Measurements from ENCODE around the gene ZNF322. TPM values are rescaled to one million over a fixed set of nuclear protein-coding genes. Genes with fewer than 3 reads are reported as not detected.
A peak's percentile ranks its signal among the peaks of the same experiment; 100 is the strongest.

Gene ZNF322
- polyA plus RNA-seq, 1 of the 3 experiments (the other 2 are of a cell fraction): 4.0 TPM

DNA sequence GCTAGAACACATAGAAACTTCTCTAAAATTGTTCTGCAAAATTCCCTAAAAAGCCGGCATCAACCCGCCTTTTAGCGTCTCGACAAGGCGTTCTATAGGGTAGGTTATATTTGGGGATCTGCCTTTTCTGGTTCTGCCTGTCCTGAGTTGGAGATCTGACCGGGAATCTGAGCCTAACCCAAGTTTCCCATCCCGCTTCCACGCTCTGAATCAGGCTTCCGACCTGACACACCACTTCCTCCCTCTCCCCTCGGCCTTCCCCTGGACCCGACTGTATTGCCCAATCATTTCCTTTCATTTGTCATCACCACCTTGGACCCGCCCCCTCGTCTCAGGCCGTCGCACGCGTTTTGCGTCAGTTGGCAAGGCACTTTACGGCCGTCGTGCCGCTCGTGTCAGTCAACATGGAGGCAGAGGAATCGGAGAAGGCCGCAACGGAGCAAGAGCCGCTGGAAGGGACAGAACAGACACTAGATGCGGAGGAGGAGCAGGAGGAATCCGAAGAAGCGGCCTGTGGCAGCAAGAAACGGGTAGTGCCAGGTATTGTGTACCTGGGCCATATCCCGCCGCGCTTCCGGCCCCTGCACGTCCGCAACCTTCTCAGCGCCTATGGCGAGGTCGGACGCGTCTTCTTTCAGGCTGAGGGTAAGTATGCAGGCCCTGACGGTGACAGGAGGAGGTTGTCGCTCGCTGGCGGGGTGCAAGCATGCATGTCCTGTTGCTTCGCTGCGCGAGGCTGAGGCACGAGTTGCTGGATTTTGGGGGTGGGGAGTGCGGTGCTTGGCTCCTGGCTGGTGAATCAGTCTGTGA lies 62.8 kb downstream of the ZNF322 start, which contains the start of gene ABT1:
Gene ABT1, plus strand, starts transcription at position 375 of the 810 bp plus-strand sequence. Its CDS starts 30 bp downstream, at position 405.
- H3K36me3 ChIP-seq (replicated peaks in 1 of 2; ENCODE audit: control insufficient read depth in 1 of 2, insufficient read depth in 2 of 2, low read length in 1 of 2): peaks cover 21 to 25% of the 10 kb centered on the region in 2 experiments
- peak within 1 kb of the TSS; percentile 72 to 94 for H3K4me3 ChIP-seq (ENCODE audit: low read depth in 2 of 2, low read length in 1 of 2)
- H4K20me1 ChIP-seq (ENCODE audit: insufficient read depth): no peaks in the 10 kb centered on the region
- peak; percentile 96 for DNase-seq
- peaks cover 27% of the 10 kb centered on the region for H3F3A ChIP-seq (replicated peaks; ENCODE audit: insufficient read depth)
- peaks cover 25% of the 10 kb centered on the region for H3K79me2 ChIP-seq (ENCODE audit: insufficient read depth)
- H3K27ac ChIP-seq (ENCODE audit: low read depth in 2 of 2, low read length in 1 of 2): peak within 1 kb of the TSS; percentile 89 to 90
- H3K4me2 ChIP-seq: peak within 1 kb of the TSS; percentile 91
- H2AFZ ChIP-seq (ENCODE audit: low read depth): peak within 1 kb of the TSS; percentile 88
- CTCF ChIA-PET: interaction anchor here (0.8 to 7.9 kb wide), 13 partner anchors 11 to 495 kb away, joined by 3 to 183 read pairs (median 6); no protein-coding TSS in a partner anchor
- no peaks in the 10 kb centered on the region for H3K9me2 ChIP-seq
- H3K4me1 ChIP-seq (ENCODE audit: control insufficient read depth in 1 of 2, insufficient read depth in 2 of 2, low read depth in 1 of 2, low read length in 1 of 2): peaks cover 5 to 15% of the 10 kb centered on the region in 2 experiments; a peak in 3 of 4 replicates
- no peaks in the 10 kb centered on the region for H3K9me3 ChIP-seq
- H3K27me3 ChIP-seq (ENCODE audit: insufficient read depth): no peaks in the 10 kb centered on the region
- WGBS (ENCODE audit: low lambda C conversion rate): under 1% methylated on average over 31 of the region's 51 CpGs
- POLR2A ChIA-PET: no interaction called here
- H3K9ac ChIP-seq: peak within 1 kb of the TSS; percentile 95
- TF ChIP-seq, protein P1, sequence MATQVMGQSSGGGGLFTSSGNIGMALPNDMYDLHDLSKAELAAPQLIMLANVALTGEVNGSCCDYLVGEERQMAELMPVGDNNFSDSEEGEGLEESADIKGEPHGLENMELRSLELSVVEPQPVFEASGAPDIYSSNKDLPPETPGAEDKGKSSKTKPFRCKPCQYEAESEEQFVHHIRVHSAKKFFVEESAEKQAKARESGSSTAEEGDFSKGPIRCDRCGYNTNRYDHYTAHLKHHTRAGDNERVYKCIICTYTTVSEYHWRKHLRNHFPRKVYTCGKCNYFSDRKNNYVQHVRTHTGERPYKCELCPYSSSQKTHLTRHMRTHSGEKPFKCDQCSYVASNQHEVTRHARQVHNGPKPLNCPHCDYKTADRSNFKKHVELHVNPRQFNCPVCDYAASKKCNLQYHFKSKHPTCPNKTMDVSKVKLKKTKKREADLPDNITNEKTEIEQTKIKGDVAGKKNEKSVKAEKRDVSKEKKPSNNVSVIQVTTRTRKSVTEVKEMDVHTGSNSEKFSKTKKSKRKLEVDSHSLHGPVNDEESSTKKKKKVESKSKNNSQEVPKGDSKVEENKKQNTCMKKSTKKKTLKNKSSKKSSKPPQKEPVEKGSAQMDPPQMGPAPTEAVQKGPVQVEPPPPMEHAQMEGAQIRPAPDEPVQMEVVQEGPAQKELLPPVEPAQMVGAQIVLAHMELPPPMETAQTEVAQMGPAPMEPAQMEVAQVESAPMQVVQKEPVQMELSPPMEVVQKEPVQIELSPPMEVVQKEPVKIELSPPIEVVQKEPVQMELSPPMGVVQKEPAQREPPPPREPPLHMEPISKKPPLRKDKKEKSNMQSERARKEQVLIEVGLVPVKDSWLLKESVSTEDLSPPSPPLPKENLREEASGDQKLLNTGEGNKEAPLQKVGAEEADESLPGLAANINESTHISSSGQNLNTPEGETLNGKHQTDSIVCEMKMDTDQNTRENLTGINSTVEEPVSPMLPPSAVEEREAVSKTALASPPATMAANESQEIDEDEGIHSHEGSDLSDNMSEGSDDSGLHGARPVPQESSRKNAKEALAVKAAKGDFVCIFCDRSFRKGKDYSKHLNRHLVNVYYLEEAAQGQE (IDR thresholded peaks at IDR 0.05; ENCODE audit: low read depth, low read length): peak; percentile 53; the same call in 1 of the 2 replicates
- TF ChIP-seq, protein P2, sequence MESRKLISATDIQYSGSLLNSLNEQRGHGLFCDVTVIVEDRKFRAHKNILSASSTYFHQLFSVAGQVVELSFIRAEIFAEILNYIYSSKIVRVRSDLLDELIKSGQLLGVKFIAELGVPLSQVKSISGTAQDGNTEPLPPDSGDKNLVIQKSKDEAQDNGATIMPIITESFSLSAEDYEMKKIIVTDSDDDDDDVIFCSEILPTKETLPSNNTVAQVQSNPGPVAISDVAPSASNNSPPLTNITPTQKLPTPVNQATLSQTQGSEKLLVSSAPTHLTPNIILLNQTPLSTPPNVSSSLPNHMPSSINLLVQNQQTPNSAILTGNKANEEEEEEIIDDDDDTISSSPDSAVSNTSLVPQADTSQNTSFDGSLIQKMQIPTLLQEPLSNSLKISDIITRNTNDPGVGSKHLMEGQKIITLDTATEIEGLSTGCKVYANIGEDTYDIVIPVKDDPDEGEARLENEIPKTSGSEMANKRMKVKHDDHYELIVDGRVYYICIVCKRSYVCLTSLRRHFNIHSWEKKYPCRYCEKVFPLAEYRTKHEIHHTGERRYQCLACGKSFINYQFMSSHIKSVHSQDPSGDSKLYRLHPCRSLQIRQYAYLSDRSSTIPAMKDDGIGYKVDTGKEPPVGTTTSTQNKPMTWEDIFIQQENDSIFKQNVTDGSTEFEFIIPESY (IDR thresholded peaks at IDR 0.05; ENCODE audit: borderline replicate concordance, low read depth): no peak; the same call in 1 of the 2 replicates
- TF ChIP-seq, protein P3, sequence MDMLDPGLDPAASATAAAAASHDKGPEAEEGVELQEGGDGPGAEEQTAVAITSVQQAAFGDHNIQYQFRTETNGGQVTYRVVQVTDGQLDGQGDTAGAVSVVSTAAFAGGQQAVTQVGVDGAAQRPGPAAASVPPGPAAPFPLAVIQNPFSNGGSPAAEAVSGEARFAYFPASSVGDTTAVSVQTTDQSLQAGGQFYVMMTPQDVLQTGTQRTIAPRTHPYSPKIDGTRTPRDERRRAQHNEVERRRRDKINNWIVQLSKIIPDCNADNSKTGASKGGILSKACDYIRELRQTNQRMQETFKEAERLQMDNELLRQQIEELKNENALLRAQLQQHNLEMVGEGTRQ (IDR thresholded peaks at IDR 0.05; ENCODE audit: borderline replicate concordance, low read depth, low read length): no peak
- TF ChIP-seq TAF1 (IDR thresholded peaks at IDR 0.05; ENCODE audit: borderline replicate concordance, low read depth, low read length) (peak; percentile 89), MXI1 (IDR thresholded peaks at IDR 0.05; ENCODE audit: low read depth, low read length) (peak; percentile 96), ELF1 (IDR thresholded peaks at IDR 0.05) (peak; percentile 81), RXRA (IDR thresholded peaks at IDR 0.05; ENCODE audit: borderline replicate concordance, low read depth) (no peak), JUND (IDR thresholded peaks at IDR 0.05) (no peak), NFIC (IDR thresholded peaks at IDR 0.05; ENCODE audit: borderline replicate concordance) (peak; percentile 33; the same call in 1 of the 2 replicates), TCF12 (IDR thresholded peaks at IDR 0.05) (peak; percentile 47; the same call in 1 of the 2 replicates), GABPA (IDR thresholded peaks at IDR 0.05; ENCODE audit: low read depth) (peak; percentile 75), CHD2 (IDR thresholded peaks at IDR 0.05; ENCODE audit: low read length, partially characterized antibody) (peak; percentile 86), YY1 (IDR thresholded peaks at IDR 0.05; ENCODE audit: low read depth) (peak; percentile 93), RCOR1 (IDR thresholded peaks at IDR 0.05; ENCODE audit: low read length) (peak; percentile 32; the same call in 1 of the 2 replicates), SMC3 (IDR thresholded peaks at IDR 0.05; ENCODE audit: low read depth, low read length) (no peak), RAD21 (IDR thresholded peaks at IDR 0.05; ENCODE audit: low read length) (no peak), GATA2 (CRISPR knock-in tag; IDR thresholded peaks at IDR 0.05) (no peak; the same call in 1 of the 2 replicates), SIN3A (IDR thresholded peaks at IDR 0.05; ENCODE audit: borderline replicate concordance, low read depth, low read length) (peak; percentile 94)
- TF ChIP-seq, protein P4, sequence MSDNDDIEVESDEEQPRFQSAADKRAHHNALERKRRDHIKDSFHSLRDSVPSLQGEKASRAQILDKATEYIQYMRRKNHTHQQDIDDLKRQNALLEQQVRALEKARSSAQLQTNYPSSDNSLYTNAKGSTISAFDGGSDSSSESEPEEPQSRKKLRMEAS (IDR thresholded peaks at IDR 0.05; ENCODE audit: low read depth): peak; percentile 95
- TF ChIP-seq, protein P5, sequence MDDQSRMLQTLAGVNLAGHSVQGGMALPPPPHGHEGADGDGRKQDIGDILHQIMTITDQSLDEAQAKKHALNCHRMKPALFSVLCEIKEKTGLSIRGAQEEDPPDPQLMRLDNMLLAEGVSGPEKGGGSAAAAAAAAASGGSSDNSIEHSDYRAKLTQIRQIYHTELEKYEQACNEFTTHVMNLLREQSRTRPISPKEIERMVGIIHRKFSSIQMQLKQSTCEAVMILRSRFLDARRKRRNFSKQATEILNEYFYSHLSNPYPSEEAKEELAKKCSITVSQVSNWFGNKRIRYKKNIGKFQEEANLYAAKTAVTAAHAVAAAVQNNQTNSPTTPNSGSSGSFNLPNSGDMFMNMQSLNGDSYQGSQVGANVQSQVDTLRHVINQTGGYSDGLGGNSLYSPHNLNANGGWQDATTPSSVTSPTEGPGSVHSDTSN (IDR thresholded peaks at IDR 0.05): peak; percentile 88
- TF ChIP-seq, protein P6, sequence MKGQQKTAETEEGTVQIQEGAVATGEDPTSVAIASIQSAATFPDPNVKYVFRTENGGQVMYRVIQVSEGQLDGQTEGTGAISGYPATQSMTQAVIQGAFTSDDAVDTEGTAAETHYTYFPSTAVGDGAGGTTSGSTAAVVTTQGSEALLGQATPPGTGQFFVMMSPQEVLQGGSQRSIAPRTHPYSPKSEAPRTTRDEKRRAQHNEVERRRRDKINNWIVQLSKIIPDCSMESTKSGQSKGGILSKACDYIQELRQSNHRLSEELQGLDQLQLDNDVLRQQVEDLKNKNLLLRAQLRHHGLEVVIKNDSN (IDR thresholded peaks at IDR 0.05; ENCODE audit: borderline replicate concordance, low read depth): no peak
- TF ChIP-seq, protein P7, sequence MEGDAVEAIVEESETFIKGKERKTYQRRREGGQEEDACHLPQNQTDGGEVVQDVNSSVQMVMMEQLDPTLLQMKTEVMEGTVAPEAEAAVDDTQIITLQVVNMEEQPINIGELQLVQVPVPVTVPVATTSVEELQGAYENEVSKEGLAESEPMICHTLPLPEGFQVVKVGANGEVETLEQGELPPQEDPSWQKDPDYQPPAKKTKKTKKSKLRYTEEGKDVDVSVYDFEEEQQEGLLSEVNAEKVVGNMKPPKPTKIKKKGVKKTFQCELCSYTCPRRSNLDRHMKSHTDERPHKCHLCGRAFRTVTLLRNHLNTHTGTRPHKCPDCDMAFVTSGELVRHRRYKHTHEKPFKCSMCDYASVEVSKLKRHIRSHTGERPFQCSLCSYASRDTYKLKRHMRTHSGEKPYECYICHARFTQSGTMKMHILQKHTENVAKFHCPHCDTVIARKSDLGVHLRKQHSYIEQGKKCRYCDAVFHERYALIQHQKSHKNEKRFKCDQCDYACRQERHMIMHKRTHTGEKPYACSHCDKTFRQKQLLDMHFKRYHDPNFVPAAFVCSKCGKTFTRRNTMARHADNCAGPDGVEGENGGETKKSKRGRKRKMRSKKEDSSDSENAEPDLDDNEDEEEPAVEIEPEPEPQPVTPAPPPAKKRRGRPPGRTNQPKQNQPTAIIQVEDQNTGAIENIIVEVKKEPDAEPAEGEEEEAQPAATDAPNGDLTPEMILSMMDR (IDR thresholded peaks at IDR 0.05): no peak
